GM12878 (cell line): ENCODE data around the gene CENPC. TPM values are rescaled to one million over a fixed set of nuclear protein-coding genes. Genes with fewer than 3 reads are reported as not detected.

Experiments used
- ATAC-seq: fragments of 200-7000 bp; cut with Tn5 transposase; 3 replicates; pipeline ENCODE4 v1.9.1; 2020; ENCODE audit warnings: mild to moderate bottlenecking, moderate library complexity
- BruUV-seq: library from RNA; stranded (reverse); fragments of 400-500 nt; replicated peaks from 2 replicates; lab custom pipeline; 2021; lab: Mats Ljungman, UMichigan
- CTCF ChIA-PET: fragments of 300-600 bp; sonication (Branson Sonifier 250); formaldehyde crosslinking; extraction: SDS; loops from one replicate; lab custom pipeline; 2021; ENCODE audit warnings: inconsistent platforms; lab: Yijun Ruan, JAX
- POLR2A ChIA-PET: fragments of 350-600 bp; formaldehyde crosslinking; extraction: SDS; loops from one replicate; lab custom pipeline; 2021; ENCODE audit warnings: inconsistent platforms; lab: Charles Lee
- RAD21 ChIA-PET: fragments of 300-600 bp; sonication (Branson Sonifier 250); formaldehyde crosslinking; loops from one replicate; lab custom pipeline; 2023; ENCODE audit warnings: antibody characterized with exemption; ENCODE audit not compliant: unreplicated experiment; lab: Charles Lee
- SMC1A ChIA-PET: fragments of 300-600 bp; sonication (Branson Sonifier 250); formaldehyde crosslinking; loops from one replicate; lab custom pipeline; 2023; ENCODE audit not compliant: unreplicated experiment, uncharacterized antibody; lab: Charles Lee
- DNase-seq: peaks from one replicate; pipeline ENCODE4 v3.0.0-alpha.2; 2011; ENCODE audit warnings: low read depth, low spot score
- FAIRE-seq: peaks from 3 replicates; lab custom pipeline; 2011; peaks lifted over from hg19 to GRCh38; lab: Jason Lieb, UNC
- H2AFZ ChIP-seq: 2 replicates; pipeline ENCODE4 v1.6.0; 2011; ENCODE audit warnings: low read depth, low read length, control low read depth; ENCODE audit not compliant: control insufficient read depth
- H3K27ac ChIP-seq: 2 replicates; pipeline ENCODE4 v1.5.1; 2011; ENCODE audit warnings: control low read depth; ENCODE audit not compliant: control insufficient read depth, insufficient read depth
- H3K27me3 ChIP-seq, 2 experiments: replicated peaks in 1 of 2; 2 replicates each; pipeline versions ENCODE4 v1.6.0 to v1.6.1; 2011; ENCODE audit warnings: low read length in 1 of 2; ENCODE audit not compliant: control insufficient read depth in 2 of 2, insufficient read depth in 2 of 2
- H3K36me3 ChIP-seq, 2 experiments: 2 replicates each; pipeline ENCODE4 v1.5.1; 2011; ENCODE audit warnings: low read length in 1 of 2; ENCODE audit not compliant: control insufficient read depth in 2 of 2, insufficient read depth in 2 of 2
- H3K4me1 ChIP-seq: 2 replicates; pipeline ENCODE4 v1.6.1; 2011; ENCODE audit warnings: mild to moderate bottlenecking, low read length, moderate library complexity, mixed read lengths; ENCODE audit not compliant: control insufficient read depth, insufficient read depth
- H3K4me2 ChIP-seq: 2 replicates; pipeline ENCODE4 v1.6.0; 2011; ENCODE audit warnings: control low read depth; ENCODE audit not compliant: control insufficient read depth, insufficient read depth
- H3K4me3 ChIP-seq: fragments of 200-600 bp; sonication (generic); 2 replicates; pipeline ENCODE4 v1.5.1; 2016
- H3K79me2 ChIP-seq: 2 replicates; pipeline ENCODE4 v1.6.0; 2011; ENCODE audit warnings: low read length; ENCODE audit not compliant: control insufficient read depth, insufficient read depth
- H3K9ac ChIP-seq: 2 replicates; pipeline ENCODE4 v1.8.0; 2011; ENCODE audit warnings: low read length, control low read depth, mixed read lengths; ENCODE audit not compliant: control insufficient read depth, insufficient read depth
- H3K9me3 ChIP-seq: replicated peaks from 3 replicates; pipeline ENCODE4 v1.5.1; 2011; ENCODE audit warnings: mild to moderate bottlenecking, low read length; ENCODE audit not compliant: control insufficient read depth, insufficient read depth
- H4K20me1 ChIP-seq: 2 replicates; pipeline ENCODE4 v1.6.0; 2011; ENCODE audit not compliant: control insufficient read depth, insufficient read depth
- JUNB ChIP-seq: IDR thresholded peaks from 2 replicates; pipeline ENCODE4 v1.6.1; 2016; ENCODE audit warnings: antibody characterized with exemption, mild to moderate bottlenecking
- RELA ChIP-seq: fragments of 450-650 bp; IDR thresholded peaks from 2 replicates; pipeline ENCODE4 v1.8.0; 2014; ENCODE audit warnings: borderline replicate concordance; ENCODE audit not compliant: partially characterized antibody
- RUNX3 ChIP-seq: IDR thresholded peaks from 2 replicates; pipeline ENCODE4 v1.6.1; 2012; ENCODE audit warnings: low read length, inconsistent platforms
- SUZ12 ChIP-seq: fragments of 200-600 bp; sonication (generic); IDR thresholded peaks from one replicate; pipeline ENCODE4 v1.6.1; 2018; ENCODE audit warnings: antibody characterized with exemption, mild to moderate bottlenecking; ENCODE audit not compliant: unreplicated experiment
- WGBS: methylation state at CpG from one replicate; pipeline ENCODE4 v1.1.6; 2016; ENCODE audit warnings: low lambda C conversion rate; ENCODE audit not compliant: insufficient replicate concordance, insufficient coverage; ENCODE audit errors: missing lambda C conversion rate; 5-methylcytosine and 5-hydroxymethylcytosine counted together
- in situ Hi-C: fragments of 300-500 bp; cut with MboI; formaldehyde crosslinking; loops from 9 replicates; pipeline ENCODE4 v1.14.3; 2018; ENCODE audit warnings: mixed read lengths
- intact Hi-C: fragments of 100-400 bp; cut with micrococcal nuclease; formaldehyde crosslinking; loops from one replicate; pipeline ENCODE4 v1.14.2; 2022; ENCODE audit not compliant: unreplicated experiment
- polyA plus RNA-seq, 11 experiments: library from polyadenylated mRNA; depleted of rRNA in 4 of 11; unstranded in 6 of 11; stranded (reverse) in 5 of 11; fragments of >200 nt; fragmentation: Nextera tagmentation in 4 of 11; fragmentation: Illumina TruSeq in 1 of 11; extraction: Ambion mirVana in 4 of 11; extraction: Trizol in 1 of 11; gene quantifications; 1 replicate in 1 of 11; 2 replicates in 10 of 11; pipeline versions ENCODE4 v1.2.1 to v1.2.3, GENCODE V29; 2011 to 2016; ENCODE audit warnings: inconsistent platforms in 2 of 11, missing spikeins in 2 of 11, low read depth in 1 of 11
- total RNA-seq, 4 experiments: library from RNA; depleted of rRNA in 3 of 4; stranded (reverse); fragments of >200 nt in 3 of 4; fragmentation: Illumina TruSeq in 1 of 4; extraction: Trizol in 1 of 4; gene quantifications; 2 replicates each; pipeline versions ENCODE4 v1.2.1 to v1.2.3, GENCODE V29; 2013 to 2021

Gene CENPC
- total and polyA plus RNA-seq, 10 of the 15 experiments (the other 5 are each of a cell fraction or from before 2014, with no cell fraction given), result 13.1 to 34.9 (median 20.3) TPM

DNA sequence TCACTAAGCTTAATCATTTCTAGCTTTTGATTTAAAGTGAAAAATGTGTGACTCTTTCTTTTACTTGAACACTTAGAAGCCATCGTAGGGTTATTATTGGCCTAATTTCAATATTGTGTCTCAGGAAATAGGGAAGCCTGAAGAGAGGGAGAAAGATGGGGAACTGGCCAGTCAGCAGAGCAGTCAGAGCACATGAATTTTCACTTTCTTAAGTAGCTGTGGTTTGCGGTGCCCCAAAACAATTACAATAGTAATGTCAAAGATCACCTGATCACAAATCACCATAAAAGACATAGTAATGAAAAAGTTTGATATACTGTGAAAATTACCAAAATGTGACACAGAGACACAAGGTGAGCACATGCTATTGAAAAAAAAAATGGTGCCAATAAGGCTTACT is 45.5 kb downstream of the CENPC start:
- no peaks in the 10 kb centered on the region for H4K20me1 ChIP-seq
- BruUV-seq, result no TSS peak
- DNase-seq, result no peak
- H3K79me2 ChIP-seq, result no peaks in the 10 kb centered on the region; the same call in 1 of the 2 replicates
- H3K4me1 ChIP-seq, result no peaks in the 10 kb centered on the region
- in situ Hi-C loops, result no loop called here
- FAIRE-seq, result no peak
- H3K36me3 ChIP-seq, result peaks cover 1 to 12% of the 10 kb centered on the region in 2 experiments; a peak in 2 of 4 replicates
- TF ChIP-seq RUNX3, result peak; percentile 60
- no peak for TF ChIP-seq RELA
- TF ChIP-seq, all 136 proteins: peak for 1
- Histone ChIP-seq H3K27me3 (no peaks in the 10 kb centered on the region), H3K4me2 (no peak overlapping the region), H3K9ac (no peak overlapping the region), H3K4me3 (no peak overlapping the region), H3K27ac (no peak overlapping the region), H2AFZ (no peak overlapping the region), H3K9me3 (no peaks in the 10 kb centered on the region)
- ATAC-seq, result no peak
- ChIA-PET RAD21 (no interaction called here), CTCF (interaction anchor here (1.0 to 1.4 kb wide), 2 partner anchors 8 to 107 kb away, joined by 3 read pairs; no protein-coding TSS in a partner anchor), POLR2A (no interaction called here), SMC1A (interaction anchor here (1.2 kb wide), 1 partner anchor 247 kb away, joined by 3 read pairs; no protein-coding TSS in a partner anchor)
- WGBS, result 8% methylated on average over 2 of the region's 2 CpGs
- intact Hi-C loops, result no loop called here

DNA sequence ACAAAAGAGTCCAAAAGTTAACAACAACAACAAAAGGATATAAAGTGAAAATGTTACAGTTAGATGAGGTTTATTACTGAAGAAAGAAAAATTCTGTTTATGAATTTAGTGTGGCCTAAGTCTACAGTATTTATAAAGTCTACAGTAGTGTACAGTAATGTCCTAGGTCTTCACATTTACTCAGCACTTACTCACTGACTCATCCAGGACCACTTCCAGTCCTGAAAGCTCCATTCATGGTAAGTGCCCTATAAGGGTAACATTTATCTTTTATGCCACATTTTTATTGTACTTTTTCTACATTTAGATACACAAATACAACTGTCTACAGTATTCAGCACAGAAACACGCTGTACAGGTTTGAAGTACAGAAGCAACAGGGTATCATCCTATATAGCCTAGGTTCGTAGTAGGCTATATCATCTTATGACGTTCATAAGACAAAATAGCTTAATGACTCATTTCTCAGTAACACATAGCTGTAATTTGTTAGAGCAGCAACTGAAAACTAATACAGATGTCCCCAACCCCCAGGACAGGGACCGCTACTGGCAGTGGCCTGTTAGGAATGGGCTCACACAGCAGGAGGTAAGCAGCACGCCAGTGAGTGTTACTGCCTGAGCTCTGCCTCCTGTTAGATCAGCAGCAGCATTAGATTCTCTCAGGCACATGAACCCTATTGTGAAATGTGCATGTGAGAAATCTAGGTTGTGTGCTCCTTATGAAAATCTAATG is 61.3 kb downstream of the CENPC start:
- ChIA-PET RAD21 (no interaction called here), POLR2A (no interaction called here), CTCF (interaction anchor here (0.6 to 0.7 kb wide), 2 partner anchors 155 to 263 kb away, joined by 4 read pairs; no protein-coding TSS in a partner anchor), SMC1A (interaction anchor here (0.9 kb wide), 1 partner anchor 26 kb away, joined by 4 read pairs; no protein-coding TSS in a partner anchor)
- H3K9ac ChIP-seq, result no peak overlapping the region
- H4K20me1 ChIP-seq, result no peaks in the 10 kb centered on the region
- TF ChIP-seq SUZ12 (no peak), JUNB (0 out of 2 replicates have a peak, but pooled peaks have one; percentile 7)
- no peak; the same call in 2 of the 3 replicates for ATAC-seq
- in situ Hi-C loops, result no loop called here
- no peaks in the 10 kb centered on the region for H3K27me3 ChIP-seq
- no peaks in the 10 kb centered on the region for H3K4me1 ChIP-seq
- H3K4me2 ChIP-seq, result no peak overlapping the region
- no peaks in the 10 kb centered on the region; the same call in 2 of the 3 replicates for H3K9me3 ChIP-seq
- no peak overlapping the region for H2AFZ ChIP-seq
- DNase-seq, result no peak
- intact Hi-C loops, result no loop called here
- no TSS peak for BruUV-seq
- no peak for FAIRE-seq
- no peaks in the 10 kb centered on the region for H3K79me2 ChIP-seq
- H3K27ac ChIP-seq, result no peak overlapping the region
- peaks cover 0 to 19% of the 10 kb centered on the region in 2 experiments; a peak in 2 of 4 replicates for H3K36me3 ChIP-seq
- H3K4me3 ChIP-seq, result no peak overlapping the region
- WGBS, result 76% methylated on average over 5 of the region's 5 CpGs
